T-helper 2 cell treated with Interferon-gamma antibody and Interleukin-4, amounts not matched to agents 5 μg/mL and 100 μg/mL, for 36 hours (primary cell): Measurements from ENCODE around the gene SPATA1.
A peak's percentile ranks its signal among the peaks of the same experiment; 100 is the strongest.

Experiments
- DNase-seq: peaks from one replicate; pipeline ENCODE4 v3.0.0; 2021; ENCODE audit warnings: low spot score
- H3K27ac Mint-ChIP-seq: one replicate; pipeline ENCODE4 v1.8.0; 2021; ENCODE audit warnings: mild to moderate bottlenecking, mixed read lengths
- H3K27me3 Mint-ChIP-seq: one replicate; pipeline ENCODE4 v1.8.0; 2021; ENCODE audit warnings: low read depth, mixed read lengths
- H3K36me3 Mint-ChIP-seq: one replicate; pipeline ENCODE4 v1.8.0; 2021; ENCODE audit warnings: low read depth, mixed read lengths
- H3K4me1 Mint-ChIP-seq: one replicate; pipeline ENCODE4 v1.8.0; 2021; ENCODE audit warnings: low read depth, mixed read lengths
- H3K4me3 Mint-ChIP-seq: one replicate; pipeline ENCODE4 v1.8.0; 2022; ENCODE audit warnings: mild to moderate bottlenecking, moderate library complexity, mixed read lengths
- H3K9me3 Mint-ChIP-seq: one replicate; pipeline ENCODE4 v1.8.0; 2021; ENCODE audit warnings: mixed read lengths

SPATA1 gene

DNA sequence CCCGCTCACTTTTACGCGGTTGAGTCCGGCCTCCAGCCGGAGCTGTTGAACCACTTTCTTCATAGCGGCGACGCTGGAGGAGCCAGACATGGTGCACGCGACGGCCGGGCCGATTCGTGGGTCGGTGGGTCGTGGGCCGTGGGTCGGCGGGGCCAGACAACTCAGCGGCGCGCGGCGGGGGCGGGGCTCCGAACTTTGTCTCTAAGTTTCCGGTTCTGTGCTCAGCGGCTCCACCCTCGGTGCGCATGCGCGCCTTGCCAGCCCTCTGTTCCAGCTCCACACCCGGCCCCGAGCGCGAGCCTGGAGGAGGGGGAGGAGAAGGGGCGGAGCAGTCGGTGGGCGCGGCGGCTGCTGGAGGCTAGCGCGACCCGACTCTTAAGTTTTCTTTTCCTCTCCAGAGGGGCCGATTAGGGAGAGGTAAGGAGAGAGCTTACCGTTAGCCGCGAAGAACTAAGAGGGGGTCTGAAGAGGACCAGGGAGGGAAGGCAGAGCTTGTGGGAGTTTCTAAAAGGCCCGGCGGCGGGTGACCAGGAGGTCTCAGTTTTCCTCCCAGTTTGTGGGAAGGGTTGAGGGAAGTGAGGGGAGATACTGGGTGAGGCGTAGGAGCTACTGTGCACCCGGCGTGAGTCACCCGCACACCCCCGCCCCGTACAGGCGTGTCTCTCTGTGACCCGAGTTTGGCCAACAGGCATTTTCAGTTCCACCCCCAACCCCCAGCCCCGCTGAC is at the start of gene SPATA1, which contains the start of gene GNG5:
Gene SPATA1, plus strand, starts transcription at position 385 of the 727 bp plus-strand sequence. CDS start 9,974 bp downstream, outside the sequence.
Gene GNG5, minus strand, starts transcription at position 580 of the 727 bp plus-strand sequence. Its CDS starts 490 bp downstream, at position 90.
- Mint-ChIP-seq H3K4me3 (peak within 1 kb of the TSS; percentile 93), H3K4me1 (peaks cover 29% of the 10 kb centered on the region), H3K9me3 (peaks cover 12% of the 10 kb centered on the region), H3K36me3 (peaks cover 29% of the 10 kb centered on the region), H3K27me3 (no peaks in the 10 kb centered on the region), H3K27ac (peak within 1 kb of the TSS; percentile 98)
- peak; percentile 98 for DNase-seq

DNA sequence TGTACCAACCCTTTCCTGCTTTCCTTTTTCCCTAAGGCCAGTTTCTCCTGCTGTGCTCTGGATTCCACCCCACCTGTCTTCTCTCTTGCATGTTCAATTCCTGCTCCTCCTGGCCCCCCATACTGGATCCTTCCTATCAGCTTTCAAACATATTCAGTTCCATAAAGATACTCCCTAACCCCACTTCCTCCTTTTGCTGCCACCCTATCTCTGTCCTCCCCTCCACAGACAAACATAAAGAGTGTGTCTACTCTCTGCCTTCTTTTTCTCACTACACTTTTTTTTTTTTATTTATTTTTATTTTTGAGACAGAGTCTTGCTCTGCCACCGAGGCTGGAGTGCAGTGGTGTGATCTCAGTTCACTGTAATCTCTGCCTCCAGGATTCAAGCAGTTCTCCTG is 44.1 kb upstream of the SPATA1 start:
- H3K36me3 Mint-ChIP-seq: no peaks in the 10 kb centered on the region
- peaks cover 46% of the 10 kb centered on the region for H3K27me3 Mint-ChIP-seq
- no peak overlapping the region for H3K27ac Mint-ChIP-seq
- H3K4me3 Mint-ChIP-seq: no peak overlapping the region
- H3K4me1 Mint-ChIP-seq: no peaks in the 10 kb centered on the region
- no peaks in the 10 kb centered on the region for H3K9me3 Mint-ChIP-seq
- DNase-seq: no peak

DNA sequence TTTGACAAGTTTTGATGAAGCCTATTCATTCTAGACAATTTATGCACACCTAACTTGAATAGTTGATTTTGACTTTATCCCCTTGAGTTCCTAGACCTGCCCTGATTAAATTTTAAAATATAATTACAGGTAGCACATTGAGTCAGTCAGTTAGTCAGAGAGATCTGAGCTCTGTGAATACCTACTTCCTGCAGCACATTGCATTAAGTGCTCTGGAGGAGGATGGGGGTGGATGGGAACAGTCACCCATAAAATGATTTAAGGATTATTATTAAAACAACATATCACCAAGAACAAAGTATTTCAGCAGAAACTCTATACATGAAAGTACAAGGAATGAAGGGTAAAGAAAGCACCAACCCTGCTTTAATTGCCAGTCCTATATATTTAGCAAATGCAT is 38.9 kb upstream of the SPATA1 start:
- H3K36me3 Mint-ChIP-seq: no peaks in the 10 kb centered on the region
- DNase-seq: no peak

GRCh38 chr1:84476225-84476624 is 30.0 kb upstream of the SPATA1 start:
- DNase-seq: no peak
- H3K4me3 Mint-ChIP-seq: no peak overlapping the region
- H3K27ac Mint-ChIP-seq: no peak overlapping the region
- H3K9me3 Mint-ChIP-seq: peaks cover 21% of the 10 kb centered on the region
- peaks cover 13% of the 10 kb centered on the region for H3K4me1 Mint-ChIP-seq
- peaks cover 51% of the 10 kb centered on the region for H3K27me3 Mint-ChIP-seq
- H3K36me3 Mint-ChIP-seq: peaks cover 20% of the 10 kb centered on the region

More for the DNA sequence above, 38.9 kb upstream of the SPATA1 start:
- H3K27ac Mint-ChIP-seq: no peak overlapping the region
- no peaks in the 10 kb centered on the region for H3K9me3 Mint-ChIP-seq
- H3K27me3 Mint-ChIP-seq: peaks cover 62% of the 10 kb centered on the region
- no peaks in the 10 kb centered on the region for H3K4me1 Mint-ChIP-seq
- H3K4me3 Mint-ChIP-seq: no peak overlapping the region

- Mint-ChIP-seq H3K9me3 (peaks cover 21% of the 10 kb centered on the region), H3K4me1 (peaks cover 27% of the 10 kb centered on the region), H3K36me3 (peaks cover 40% of the 10 kb centered on the region), H3K27ac (peak within 1 kb of the TSS; percentile 99), H3K4me3 (peak within 1 kb of the TSS; percentile 100), H3K27me3 (peaks cover 34% of the 10 kb centered on the region)
- DNase-seq: peak; percentile 70
Measured at GRCh38 chr1:84478876-84479868, 27.0 kb upstream of the SPATA1 start, which contains the start of gene RPF1. TSS of gene RPF1 (plus strand) at chr1:84479266. CDS start at chr1:84479282, 16 bp downstream.

- DNase-seq: no peak
- peaks cover 21% of the 10 kb centered on the region for H3K9me3 Mint-ChIP-seq
- peaks cover 27% of the 10 kb centered on the region for H3K27me3 Mint-ChIP-seq
- peak overlapping the region; percentile 100 for H3K4me3 Mint-ChIP-seq
- peaks cover 47% of the 10 kb centered on the region for H3K36me3 Mint-ChIP-seq
- H3K4me1 Mint-ChIP-seq: peaks cover 27% of the 10 kb centered on the region
- peak overlapping the region; percentile 99 for H3K27ac Mint-ChIP-seq
Measured at GRCh38 chr1:84479998-84480397, 26.2 kb upstream of the SPATA1 start.

- Mint-ChIP-seq H3K36me3 (peaks cover 52% of the 10 kb centered on the region), H3K4me3 (peak overlapping the region; percentile 39), H3K4me1 (peaks cover 27% of the 10 kb centered on the region)
Measured at GRCh38 chr1:84480650-84481049, 25.5 kb upstream of the SPATA1 start.

DNA sequence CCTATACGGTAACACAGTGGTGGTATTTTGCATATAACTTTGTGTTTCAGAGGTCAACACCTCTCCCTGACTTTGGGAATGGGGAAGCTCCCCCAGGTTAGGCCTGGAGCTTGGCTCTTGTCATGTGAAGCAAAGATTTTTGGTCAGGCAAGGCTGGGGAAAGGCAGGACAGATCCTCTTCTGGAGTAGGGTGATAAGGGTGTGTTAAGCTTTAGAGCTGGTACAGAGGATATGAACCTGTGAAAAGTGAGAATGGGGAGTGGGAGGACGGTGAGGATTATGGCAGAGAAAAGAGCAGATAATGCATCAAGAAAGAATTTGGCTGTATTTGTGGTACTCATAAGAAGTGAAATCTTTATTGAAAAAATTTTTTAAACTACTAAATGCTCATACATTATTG is 24.9 kb upstream of the SPATA1 start:
- no peak overlapping the region for H3K27ac Mint-ChIP-seq
- DNase-seq: no peak
- peaks cover 21% of the 10 kb centered on the region for H3K9me3 Mint-ChIP-seq
- peaks cover 30% of the 10 kb centered on the region for H3K4me1 Mint-ChIP-seq
- H3K36me3 Mint-ChIP-seq: peaks cover 57% of the 10 kb centered on the region
- H3K27me3 Mint-ChIP-seq: peaks cover 16% of the 10 kb centered on the region
- peak overlapping the region; percentile 0 for H3K4me3 Mint-ChIP-seq

More at GRCh38 chr1:84480650-84481049, 25.5 kb upstream of the SPATA1 start:
- no peak for DNase-seq
- peaks cover 21% of the 10 kb centered on the region for H3K9me3 Mint-ChIP-seq
- H3K27ac Mint-ChIP-seq: no peak overlapping the region
- peaks cover 20% of the 10 kb centered on the region for H3K27me3 Mint-ChIP-seq

GRCh38 chr1:84488107-84488506 is 18.1 kb upstream of the SPATA1 start:
- Mint-ChIP-seq H3K4me3 (no peak overlapping the region), H3K27me3 (no peaks in the 10 kb centered on the region), H3K9me3 (no peaks in the 10 kb centered on the region), H3K36me3 (peaks cover 63% of the 10 kb centered on the region), H3K27ac (no peak overlapping the region), H3K4me1 (peaks cover 7% of the 10 kb centered on the region)
- no peak for DNase-seq

DNA sequence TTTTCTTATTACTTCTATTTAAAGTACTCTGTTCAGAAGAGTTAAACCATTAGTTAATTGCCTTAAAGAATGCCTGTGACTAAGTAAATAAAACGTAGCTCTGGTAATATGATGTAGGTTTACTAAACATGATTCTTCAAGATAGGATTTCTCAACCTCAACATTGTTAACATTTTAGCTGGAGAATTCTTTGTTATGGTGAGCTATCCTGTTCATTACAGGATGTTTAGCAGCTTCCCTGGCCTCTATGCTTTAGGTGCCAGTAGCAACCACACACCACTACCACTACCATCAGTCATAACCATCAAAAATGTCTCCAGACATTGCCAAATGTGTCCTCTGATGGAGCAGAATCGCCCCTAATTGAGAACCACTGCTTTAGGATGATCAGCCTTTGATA is 16.4 kb upstream of the SPATA1 start:
- H3K36me3 Mint-ChIP-seq: peaks cover 63% of the 10 kb centered on the region
- no peak overlapping the region for H3K27ac Mint-ChIP-seq
- DNase-seq: no peak
- H3K4me3 Mint-ChIP-seq: no peak overlapping the region
- no peaks in the 10 kb centered on the region for H3K27me3 Mint-ChIP-seq
- H3K4me1 Mint-ChIP-seq: peaks cover 7% of the 10 kb centered on the region
- H3K9me3 Mint-ChIP-seq: no peaks in the 10 kb centered on the region

DNA sequence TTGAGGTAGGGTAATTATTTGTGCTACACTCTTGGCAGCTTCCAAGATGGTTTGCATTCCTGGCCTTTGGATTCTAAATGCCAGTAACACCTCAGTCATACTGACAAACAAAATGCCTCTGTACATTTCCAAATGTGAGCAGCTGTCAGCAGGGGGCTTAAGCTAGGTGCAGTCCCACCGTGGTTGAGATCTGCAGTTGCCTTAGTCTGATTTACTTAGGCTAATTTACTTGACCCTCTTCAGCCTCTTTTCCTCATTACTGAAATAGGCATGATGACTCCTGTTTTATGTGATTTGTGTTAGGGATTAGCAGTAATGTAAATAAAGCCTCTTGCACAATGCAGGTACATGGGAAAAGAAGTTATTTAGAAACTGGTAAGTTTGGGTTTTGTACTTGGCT is 13.5 kb upstream of the SPATA1 start:
- no peaks in the 10 kb centered on the region for H3K27me3 Mint-ChIP-seq
- H3K4me1 Mint-ChIP-seq: no peaks in the 10 kb centered on the region
- no peak for DNase-seq
- no peak overlapping the region for H3K27ac Mint-ChIP-seq
- H3K4me3 Mint-ChIP-seq: no peak overlapping the region
- H3K36me3 Mint-ChIP-seq: peaks cover 63% of the 10 kb centered on the region
- no peaks in the 10 kb centered on the region for H3K9me3 Mint-ChIP-seq

- H3K36me3 Mint-ChIP-seq: peaks cover 69% of the 10 kb centered on the region
- no peak for DNase-seq
- no peaks in the 10 kb centered on the region for H3K27me3 Mint-ChIP-seq
- H3K4me1 Mint-ChIP-seq: peaks cover 2% of the 10 kb centered on the region
- H3K9me3 Mint-ChIP-seq: no peaks in the 10 kb centered on the region
- no peak overlapping the region for H3K4me3 Mint-ChIP-seq
- H3K27ac Mint-ChIP-seq: no peak overlapping the region
Measured at GRCh38 chr1:84493747-84494146, 12.4 kb upstream of the SPATA1 start.

GRCh38 chr1:84496498-84496897 is 9.7 kb upstream of the SPATA1 start:
- Mint-ChIP-seq H3K9me3 (no peaks in the 10 kb centered on the region), H3K27ac (no peak overlapping the region), H3K4me3 (no peak overlapping the region), H3K36me3 (peaks cover 67% of the 10 kb centered on the region), H3K4me1 (peaks cover 10% of the 10 kb centered on the region), H3K27me3 (no peaks in the 10 kb centered on the region)
- DNase-seq: no peak
